Tibial nerve (tissue), 4 donors: ENCODE data around the gene G3BP1.

ENCODE experiments used
- EP300 ChIP-seq, 2 donors: sonication (generic); formaldehyde crosslinking; IDR thresholded peaks; one replicate each; pipeline ENCODE4 v1.6.1; 2017; ENCODE audit warnings: antibody characterized with exemption in 2 of 2, mild to moderate bottlenecking in 1 of 2
- POLR2A ChIP-seq, 2 donors: fragments of 450-650 bp; IDR thresholded peaks; one replicate each; pipeline ENCODE4 v1.6.1; 2017; ENCODE audit warnings: antibody characterized with exemption in 2 of 2, mild to moderate bottlenecking in 2 of 2, moderate library complexity in 2 of 2
- TF ChIP-seq, protein P1 (sequence below), 5 experiments: fragments of 200-600 bp in 3 of 5; fragments of 450-650 bp in 2 of 5; sonication (generic) in 3 of 5; IDR thresholded peaks; one replicate each; pipeline ENCODE4 v1.5.1; 2016 to 2019; ENCODE audit warnings: antibody characterized with exemption in 5 of 5, mild to moderate bottlenecking in 3 of 5, moderate library complexity in 2 of 5

DNA sequence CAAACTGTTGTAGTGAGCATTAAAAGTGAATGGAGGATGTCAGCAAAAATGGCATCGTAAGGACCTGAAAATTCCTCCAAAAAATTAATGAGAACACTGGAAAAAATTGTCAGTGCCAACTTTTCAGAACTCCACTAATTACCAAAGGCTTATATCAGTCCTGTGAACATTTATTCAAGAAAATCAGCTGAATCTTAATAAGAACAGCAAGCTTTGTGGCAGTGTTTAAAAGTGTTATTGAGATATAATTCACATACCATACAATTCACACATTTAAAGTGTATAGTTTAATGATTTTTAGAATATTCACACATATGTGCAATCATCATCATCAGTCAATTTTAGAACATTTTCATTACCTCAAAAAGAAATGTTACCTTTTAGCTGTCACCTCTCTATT is 57.6 kb downstream of the G3BP1 start:
- TF ChIP-seq, protein P1, sequence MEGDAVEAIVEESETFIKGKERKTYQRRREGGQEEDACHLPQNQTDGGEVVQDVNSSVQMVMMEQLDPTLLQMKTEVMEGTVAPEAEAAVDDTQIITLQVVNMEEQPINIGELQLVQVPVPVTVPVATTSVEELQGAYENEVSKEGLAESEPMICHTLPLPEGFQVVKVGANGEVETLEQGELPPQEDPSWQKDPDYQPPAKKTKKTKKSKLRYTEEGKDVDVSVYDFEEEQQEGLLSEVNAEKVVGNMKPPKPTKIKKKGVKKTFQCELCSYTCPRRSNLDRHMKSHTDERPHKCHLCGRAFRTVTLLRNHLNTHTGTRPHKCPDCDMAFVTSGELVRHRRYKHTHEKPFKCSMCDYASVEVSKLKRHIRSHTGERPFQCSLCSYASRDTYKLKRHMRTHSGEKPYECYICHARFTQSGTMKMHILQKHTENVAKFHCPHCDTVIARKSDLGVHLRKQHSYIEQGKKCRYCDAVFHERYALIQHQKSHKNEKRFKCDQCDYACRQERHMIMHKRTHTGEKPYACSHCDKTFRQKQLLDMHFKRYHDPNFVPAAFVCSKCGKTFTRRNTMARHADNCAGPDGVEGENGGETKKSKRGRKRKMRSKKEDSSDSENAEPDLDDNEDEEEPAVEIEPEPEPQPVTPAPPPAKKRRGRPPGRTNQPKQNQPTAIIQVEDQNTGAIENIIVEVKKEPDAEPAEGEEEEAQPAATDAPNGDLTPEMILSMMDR (IDR thresholded peaks at IDR 0.05), result no peak
- TF ChIP-seq EP300 (IDR thresholded peaks at IDR 0.05), result no peak
- no peak for TF ChIP-seq POLR2A (IDR thresholded peaks at IDR 0.05)
